ENCODE results near the gene NCSTN. TPM values are rescaled to one million over a fixed set of nuclear protein-coding genes. Genes with fewer than 3 reads are reported as not detected.

The NCSTN gene
- total RNA-seq, 1 experiment from 2014 or later, result 67.8 TPM

GRCh38 chr1:160300173-160300572, 43.0 kb upstream of the NCSTN start:
- Histone ChIP-seq H3K9me3 (ENCODE audit: control insufficient read depth, low read depth, low read length) (no peaks in the 10 kb centered on the region), H2BK5ac (ENCODE audit: insufficient read length, low read length) (no peak overlapping the region), H2AFZ (ENCODE audit: low read length) (no peak overlapping the region), H3K27ac (ENCODE audit: insufficient read length, low read depth, low read length) (no peak overlapping the region), H4K8ac (replicated peaks; ENCODE audit: insufficient read length, low read depth, low read length) (no peak overlapping the region), H3K23ac (ENCODE audit: insufficient read length, low read depth, low read length) (no peak overlapping the region), H3K23me2 (ENCODE audit: insufficient read length, low read depth, low read length, poor library complexity, severe bottlenecking) (no peaks in the 10 kb centered on the region), H3K9ac (ENCODE audit: extremely low read depth, insufficient read length, low read length) (no peak overlapping the region), H4K91ac (ENCODE audit: insufficient read length, low read depth, low read length) (no peak overlapping the region), H3K4ac (ENCODE audit: low read depth, low read length) (no peak overlapping the region), H3K4me2 (ENCODE audit: insufficient read depth, insufficient read length, low read length) (no peak overlapping the region), H3K4me1 (ENCODE audit: insufficient read depth, low read length) (no peaks in the 10 kb centered on the region), H3K27me3 (ENCODE audit: insufficient read depth, low read length) (no peaks in the 10 kb centered on the region), H3K79me2 (ENCODE audit: insufficient read depth, low read length) (no peaks in the 10 kb centered on the region), H2BK15ac (ENCODE audit: low read depth, low read length) (no peak overlapping the region), H2BK12ac (ENCODE audit: insufficient read length, low read depth, low read length) (no peak overlapping the region), H2BK120ac (ENCODE audit: low read depth, low read length, poor library complexity, severe bottlenecking) (no peak overlapping the region), H3K79me1 (ENCODE audit: insufficient read depth, low read depth, low read length, poor library complexity, severe bottlenecking) (no peaks in the 10 kb centered on the region), H3K18ac (ENCODE audit: insufficient read length, low read depth, low read length) (no peak overlapping the region), H2BK20ac (ENCODE audit: low read depth, low read length, poor library complexity, severe bottlenecking) (no peak overlapping the region), H3K14ac (ENCODE audit: insufficient read depth, low read length) (no peak overlapping the region), H3K56ac (ENCODE audit: insufficient read length, low read depth, low read length) (no peak overlapping the region), H4K20me1 (ENCODE audit: control insufficient read depth, insufficient read depth, insufficient read length) (no peaks in the 10 kb centered on the region), H3T11ph (ENCODE audit: low read length) (no peak overlapping the region), H2AK5ac (ENCODE audit: insufficient read length, low read length) (no peak overlapping the region), H4K5ac (ENCODE audit: insufficient read length, low read depth, low read length) (no peak overlapping the region)
- 0 out of 7 replicates have a peak overlapping the region, but pooled peaks of 1 of the 3 experiments have one; percentile 40 for H3K27ac Mint-ChIP-seq
- H3K27me3 Mint-ChIP-seq (ENCODE audit: low read depth), result no peaks in the 10 kb centered on the region
- H3K9me3 Mint-ChIP-seq, result no peaks in the 10 kb centered on the region
- H3K4me1 Mint-ChIP-seq, result no peaks in the 10 kb centered on the region
- H3K4me3 Mint-ChIP-seq, result no peak overlapping the region
- no peak for DNase-seq
- H3K36me3 Mint-ChIP-seq (ENCODE audit: insufficient read depth in 1 of 3, low read depth in 3 of 3), result peaks cover 32 to 66% (median 64%) of the 10 kb centered on the region in 3 experiments
- no CpG with 5 or more reads among the region's 7 CpGs for WGBS (ENCODE audit: extremely low coverage, insufficient read length, low lambda C conversion rate)
- no peak for TF ChIP-seq CTCF (conservative IDR thresholded peaks at IDR 0.05)

Measured in H9 (cell line).